ENCODE data around the gene PTPRK.

DNA sequence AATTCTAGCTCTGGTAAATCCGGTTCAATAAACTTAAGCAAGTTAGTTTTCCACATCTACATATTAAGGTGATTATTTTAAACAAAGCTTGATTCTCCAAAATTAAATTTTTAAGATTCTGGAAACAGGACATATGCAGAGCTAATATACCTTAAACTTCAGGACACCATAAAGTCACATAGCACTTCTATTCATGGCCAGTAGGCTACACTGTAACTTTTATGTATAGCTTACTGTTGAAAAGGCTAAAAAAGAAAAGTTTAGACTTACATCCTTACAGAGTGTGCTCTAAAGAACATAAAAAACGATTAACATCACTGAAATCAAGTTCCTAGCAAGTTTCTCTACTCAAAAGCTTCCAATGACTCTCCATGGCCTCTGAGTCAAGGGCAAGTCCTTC, 224.7 kb downstream of the PTPRK start:
- TF ChIP-seq, protein P1, sequence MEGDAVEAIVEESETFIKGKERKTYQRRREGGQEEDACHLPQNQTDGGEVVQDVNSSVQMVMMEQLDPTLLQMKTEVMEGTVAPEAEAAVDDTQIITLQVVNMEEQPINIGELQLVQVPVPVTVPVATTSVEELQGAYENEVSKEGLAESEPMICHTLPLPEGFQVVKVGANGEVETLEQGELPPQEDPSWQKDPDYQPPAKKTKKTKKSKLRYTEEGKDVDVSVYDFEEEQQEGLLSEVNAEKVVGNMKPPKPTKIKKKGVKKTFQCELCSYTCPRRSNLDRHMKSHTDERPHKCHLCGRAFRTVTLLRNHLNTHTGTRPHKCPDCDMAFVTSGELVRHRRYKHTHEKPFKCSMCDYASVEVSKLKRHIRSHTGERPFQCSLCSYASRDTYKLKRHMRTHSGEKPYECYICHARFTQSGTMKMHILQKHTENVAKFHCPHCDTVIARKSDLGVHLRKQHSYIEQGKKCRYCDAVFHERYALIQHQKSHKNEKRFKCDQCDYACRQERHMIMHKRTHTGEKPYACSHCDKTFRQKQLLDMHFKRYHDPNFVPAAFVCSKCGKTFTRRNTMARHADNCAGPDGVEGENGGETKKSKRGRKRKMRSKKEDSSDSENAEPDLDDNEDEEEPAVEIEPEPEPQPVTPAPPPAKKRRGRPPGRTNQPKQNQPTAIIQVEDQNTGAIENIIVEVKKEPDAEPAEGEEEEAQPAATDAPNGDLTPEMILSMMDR (IDR thresholded peaks at IDR 0.05; ENCODE audit: low read depth, low read length, missing input control), result no peak
- TF ChIP-seq FOXA2 (IDR thresholded peaks at IDR 0.05) (no peak), RAD21 (IDR thresholded peaks at IDR 0.05) (no peak), HNF4G (IDR thresholded peaks at IDR 0.05) (no peak), GABPA (IDR thresholded peaks at IDR 0.05 in 1 of 2, conservative IDR thresholded peaks at IDR 0.05 in 1 of 2) (no peak), YY1 (IDR thresholded peaks at IDR 0.05) (no peak), RXRA (IDR thresholded peaks at IDR 0.05) (no peak), EGR1 (IDR thresholded peaks at IDR 0.05; ENCODE audit: low read depth in 2 of 2) (no peak)
- TF ChIP-seq, protein P2, sequence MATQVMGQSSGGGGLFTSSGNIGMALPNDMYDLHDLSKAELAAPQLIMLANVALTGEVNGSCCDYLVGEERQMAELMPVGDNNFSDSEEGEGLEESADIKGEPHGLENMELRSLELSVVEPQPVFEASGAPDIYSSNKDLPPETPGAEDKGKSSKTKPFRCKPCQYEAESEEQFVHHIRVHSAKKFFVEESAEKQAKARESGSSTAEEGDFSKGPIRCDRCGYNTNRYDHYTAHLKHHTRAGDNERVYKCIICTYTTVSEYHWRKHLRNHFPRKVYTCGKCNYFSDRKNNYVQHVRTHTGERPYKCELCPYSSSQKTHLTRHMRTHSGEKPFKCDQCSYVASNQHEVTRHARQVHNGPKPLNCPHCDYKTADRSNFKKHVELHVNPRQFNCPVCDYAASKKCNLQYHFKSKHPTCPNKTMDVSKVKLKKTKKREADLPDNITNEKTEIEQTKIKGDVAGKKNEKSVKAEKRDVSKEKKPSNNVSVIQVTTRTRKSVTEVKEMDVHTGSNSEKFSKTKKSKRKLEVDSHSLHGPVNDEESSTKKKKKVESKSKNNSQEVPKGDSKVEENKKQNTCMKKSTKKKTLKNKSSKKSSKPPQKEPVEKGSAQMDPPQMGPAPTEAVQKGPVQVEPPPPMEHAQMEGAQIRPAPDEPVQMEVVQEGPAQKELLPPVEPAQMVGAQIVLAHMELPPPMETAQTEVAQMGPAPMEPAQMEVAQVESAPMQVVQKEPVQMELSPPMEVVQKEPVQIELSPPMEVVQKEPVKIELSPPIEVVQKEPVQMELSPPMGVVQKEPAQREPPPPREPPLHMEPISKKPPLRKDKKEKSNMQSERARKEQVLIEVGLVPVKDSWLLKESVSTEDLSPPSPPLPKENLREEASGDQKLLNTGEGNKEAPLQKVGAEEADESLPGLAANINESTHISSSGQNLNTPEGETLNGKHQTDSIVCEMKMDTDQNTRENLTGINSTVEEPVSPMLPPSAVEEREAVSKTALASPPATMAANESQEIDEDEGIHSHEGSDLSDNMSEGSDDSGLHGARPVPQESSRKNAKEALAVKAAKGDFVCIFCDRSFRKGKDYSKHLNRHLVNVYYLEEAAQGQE (IDR thresholded peaks at IDR 0.05), result no peak
- TF ChIP-seq, protein P3, sequence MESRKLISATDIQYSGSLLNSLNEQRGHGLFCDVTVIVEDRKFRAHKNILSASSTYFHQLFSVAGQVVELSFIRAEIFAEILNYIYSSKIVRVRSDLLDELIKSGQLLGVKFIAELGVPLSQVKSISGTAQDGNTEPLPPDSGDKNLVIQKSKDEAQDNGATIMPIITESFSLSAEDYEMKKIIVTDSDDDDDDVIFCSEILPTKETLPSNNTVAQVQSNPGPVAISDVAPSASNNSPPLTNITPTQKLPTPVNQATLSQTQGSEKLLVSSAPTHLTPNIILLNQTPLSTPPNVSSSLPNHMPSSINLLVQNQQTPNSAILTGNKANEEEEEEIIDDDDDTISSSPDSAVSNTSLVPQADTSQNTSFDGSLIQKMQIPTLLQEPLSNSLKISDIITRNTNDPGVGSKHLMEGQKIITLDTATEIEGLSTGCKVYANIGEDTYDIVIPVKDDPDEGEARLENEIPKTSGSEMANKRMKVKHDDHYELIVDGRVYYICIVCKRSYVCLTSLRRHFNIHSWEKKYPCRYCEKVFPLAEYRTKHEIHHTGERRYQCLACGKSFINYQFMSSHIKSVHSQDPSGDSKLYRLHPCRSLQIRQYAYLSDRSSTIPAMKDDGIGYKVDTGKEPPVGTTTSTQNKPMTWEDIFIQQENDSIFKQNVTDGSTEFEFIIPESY (IDR thresholded peaks at IDR 0.05), result no peak
- TF ChIP-seq, protein P4, sequence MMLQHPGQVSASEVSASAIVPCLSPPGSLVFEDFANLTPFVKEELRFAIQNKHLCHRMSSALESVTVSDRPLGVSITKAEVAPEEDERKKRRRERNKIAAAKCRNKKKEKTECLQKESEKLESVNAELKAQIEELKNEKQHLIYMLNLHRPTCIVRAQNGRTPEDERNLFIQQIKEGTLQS (IDR thresholded peaks at IDR 0.05), result no peak

Measured in liver (tissue), 3 donors.